Bronchial epithelial cell (primary cell): ENCODE measurements around the gene MMS19. TPM values are rescaled to one million over a fixed set of nuclear protein-coding genes. Genes with fewer than 3 reads are reported as not detected.

ENCODE experiments used
- DNase-seq: peaks from one replicate; pipeline ENCODE4 v3.0.0-alpha.2; 2010; ENCODE audit warnings: low read depth
- FAIRE-seq: peaks from 2 replicates; lab custom pipeline; 2011; peaks lifted over from hg19 to GRCh38; lab: Jason Lieb, UNC
- H3K27me3 ChIP-seq: 2 replicates; pipeline ENCODE4 v1.5.1; 2011; ENCODE audit warnings: low read length; ENCODE audit not compliant: control insufficient read depth, insufficient read depth
- H3K36me3 ChIP-seq: 2 replicates; pipeline ENCODE4 v1.5.1; 2011; ENCODE audit warnings: low read length; ENCODE audit not compliant: control insufficient read depth, insufficient read depth
- H3K4me3 ChIP-seq: 2 replicates; pipeline ENCODE4 v1.5.1; 2011; ENCODE audit warnings: mild to moderate bottlenecking, low read depth, low read length, control low read depth
- total RNA-seq: library from RNA; depleted of rRNA; stranded (reverse); fragments of >200 nt; gene quantifications from 2 replicates; pipeline ENCODE4 v1.2.1, GENCODE V29; 2014
- TF ChIP-seq, protein P1 (sequence below): IDR thresholded peaks from 2 replicates; pipeline ENCODE4 v1.5.1; 2011; ENCODE audit warnings: mild to moderate bottlenecking, moderate library complexity, low read length, control low read depth, inconsistent platforms; ENCODE audit not compliant: insufficient read depth, severe bottlenecking

Gene MMS19
- total RNA-seq, 1 donor from 2014 or later, result 38.2 TPM

DNA sequence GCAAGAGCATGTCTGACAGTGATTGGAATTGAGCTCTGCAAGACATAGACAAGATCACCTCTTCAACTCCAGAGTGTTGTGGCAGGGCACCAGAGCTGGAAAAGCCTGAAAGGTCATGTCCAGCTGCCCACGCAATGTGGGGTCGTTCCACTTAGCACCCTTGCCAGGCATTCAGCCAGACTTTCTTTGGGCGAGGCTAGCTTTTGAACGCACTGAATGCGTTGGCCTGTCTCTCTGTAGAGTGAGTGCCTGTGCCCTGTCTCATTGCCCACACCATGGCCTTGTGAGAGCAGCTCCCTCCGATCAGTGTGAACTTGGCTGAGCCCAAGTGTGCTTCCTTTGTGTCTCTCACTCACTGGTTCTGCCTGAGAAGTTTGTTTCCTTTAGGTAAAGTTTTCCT is 23.8 kb upstream of the MMS19 start:
- TF ChIP-seq, protein P1, sequence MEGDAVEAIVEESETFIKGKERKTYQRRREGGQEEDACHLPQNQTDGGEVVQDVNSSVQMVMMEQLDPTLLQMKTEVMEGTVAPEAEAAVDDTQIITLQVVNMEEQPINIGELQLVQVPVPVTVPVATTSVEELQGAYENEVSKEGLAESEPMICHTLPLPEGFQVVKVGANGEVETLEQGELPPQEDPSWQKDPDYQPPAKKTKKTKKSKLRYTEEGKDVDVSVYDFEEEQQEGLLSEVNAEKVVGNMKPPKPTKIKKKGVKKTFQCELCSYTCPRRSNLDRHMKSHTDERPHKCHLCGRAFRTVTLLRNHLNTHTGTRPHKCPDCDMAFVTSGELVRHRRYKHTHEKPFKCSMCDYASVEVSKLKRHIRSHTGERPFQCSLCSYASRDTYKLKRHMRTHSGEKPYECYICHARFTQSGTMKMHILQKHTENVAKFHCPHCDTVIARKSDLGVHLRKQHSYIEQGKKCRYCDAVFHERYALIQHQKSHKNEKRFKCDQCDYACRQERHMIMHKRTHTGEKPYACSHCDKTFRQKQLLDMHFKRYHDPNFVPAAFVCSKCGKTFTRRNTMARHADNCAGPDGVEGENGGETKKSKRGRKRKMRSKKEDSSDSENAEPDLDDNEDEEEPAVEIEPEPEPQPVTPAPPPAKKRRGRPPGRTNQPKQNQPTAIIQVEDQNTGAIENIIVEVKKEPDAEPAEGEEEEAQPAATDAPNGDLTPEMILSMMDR, result no peak
- DNase-seq (no peak), FAIRE-seq (peak; percentile 52)
- H3K4me3 ChIP-seq, result no peak overlapping the region
- no peaks in the 10 kb centered on the region for H3K36me3 ChIP-seq
- no peaks in the 10 kb centered on the region for H3K27me3 ChIP-seq

DNA sequence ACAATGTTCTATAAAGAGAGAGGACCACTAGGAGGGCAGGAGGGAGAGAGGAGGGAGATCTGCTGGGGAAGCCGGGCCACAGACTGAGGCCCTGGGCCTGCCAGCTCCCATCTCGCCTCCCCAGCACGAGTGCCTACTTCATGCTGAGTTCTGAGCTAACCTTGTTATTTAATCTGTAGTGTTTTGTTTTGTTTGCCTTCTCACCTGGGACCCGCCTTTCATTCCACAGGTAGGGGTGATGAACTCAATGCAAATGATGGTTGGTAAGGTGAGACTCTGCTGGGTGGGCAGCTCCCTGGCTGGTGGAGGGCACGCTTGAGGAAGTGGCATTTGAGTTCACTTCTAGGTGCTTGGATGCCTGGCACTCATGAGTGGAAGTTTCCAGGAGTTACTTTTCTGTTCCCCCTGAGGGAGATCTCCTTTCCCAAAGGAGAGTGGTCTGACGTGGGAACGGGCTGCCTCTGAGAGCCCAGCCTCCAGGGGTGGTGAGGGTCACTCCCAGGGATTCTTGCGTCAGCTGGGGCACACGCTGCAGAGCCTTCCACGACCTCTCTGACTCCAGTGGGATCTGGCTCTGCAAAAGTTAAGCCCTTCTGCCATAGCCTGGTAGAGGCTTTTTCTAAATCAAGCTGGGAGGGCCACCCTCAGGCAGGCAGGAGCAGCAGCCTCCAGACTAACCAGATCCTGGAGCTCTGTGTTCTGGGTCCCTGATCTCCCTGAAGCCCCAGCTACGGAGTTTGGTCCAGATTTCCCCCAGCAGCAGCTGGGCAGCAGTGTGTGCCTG is 22.9 kb upstream of the MMS19 start:
- FAIRE-seq, result no peak

DNA sequence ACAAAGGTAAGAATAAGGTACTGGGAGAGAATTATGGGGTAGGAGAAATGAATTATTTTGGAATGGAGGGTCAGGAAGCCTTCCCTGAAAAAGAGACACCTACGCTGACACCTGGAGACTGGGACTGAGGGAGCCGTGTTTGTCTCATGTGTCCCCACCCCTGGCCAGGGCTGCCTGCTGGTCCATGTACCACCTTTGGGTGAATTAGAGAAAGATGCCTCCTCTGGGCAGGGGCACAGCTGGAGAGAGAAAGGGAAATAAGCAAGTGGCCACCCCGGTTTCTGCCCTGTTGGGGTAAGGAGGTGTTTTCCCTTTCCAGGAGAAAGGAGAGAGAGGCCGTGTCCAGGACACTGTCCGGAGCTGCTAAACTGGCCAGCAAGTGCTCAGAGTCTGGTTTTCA is 22.3 kb upstream of the MMS19 start:
- Histone ChIP-seq H3K4me3 (no peak overlapping the region), H3K36me3 (no peaks in the 10 kb centered on the region), H3K27me3 (no peaks in the 10 kb centered on the region)
- TF ChIP-seq, protein P1, result no peak
- FAIRE-seq (no peak), DNase-seq (no peak)

More for the DNA sequence above, 22.9 kb upstream of the MMS19 start:
- no peak for DNase-seq
- Histone ChIP-seq H3K4me3 (no peak overlapping the region), H3K36me3 (no peaks in the 10 kb centered on the region), H3K27me3 (no peaks in the 10 kb centered on the region)
- TF ChIP-seq, protein P1, result no peak

DNA sequence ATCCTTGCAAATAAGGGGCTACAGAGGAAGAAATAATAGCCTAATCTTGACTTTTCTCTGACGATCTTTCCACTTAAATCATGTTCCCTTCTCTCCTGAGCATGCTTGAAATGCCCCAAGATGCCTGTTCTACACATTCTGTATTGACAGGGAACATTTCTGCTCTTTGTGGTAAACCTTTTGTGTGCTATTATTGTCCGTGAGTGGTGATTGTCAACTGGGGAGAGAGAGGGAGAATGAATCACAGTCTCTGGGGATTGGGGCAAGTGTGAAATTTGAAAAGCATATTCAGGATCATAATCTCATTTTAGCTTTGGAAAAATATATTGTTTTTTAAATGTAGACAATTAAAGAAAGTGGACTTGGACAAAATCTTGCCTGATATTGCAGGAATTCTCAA is 21.1 kb upstream of the MMS19 start:
- no peaks in the 10 kb centered on the region for H3K27me3 ChIP-seq
- H3K4me3 ChIP-seq, result no peak overlapping the region
- no peaks in the 10 kb centered on the region for H3K36me3 ChIP-seq
- DNase-seq (peak; percentile 22), FAIRE-seq (no peak)
- TF ChIP-seq, protein P1, result no peak

DNA sequence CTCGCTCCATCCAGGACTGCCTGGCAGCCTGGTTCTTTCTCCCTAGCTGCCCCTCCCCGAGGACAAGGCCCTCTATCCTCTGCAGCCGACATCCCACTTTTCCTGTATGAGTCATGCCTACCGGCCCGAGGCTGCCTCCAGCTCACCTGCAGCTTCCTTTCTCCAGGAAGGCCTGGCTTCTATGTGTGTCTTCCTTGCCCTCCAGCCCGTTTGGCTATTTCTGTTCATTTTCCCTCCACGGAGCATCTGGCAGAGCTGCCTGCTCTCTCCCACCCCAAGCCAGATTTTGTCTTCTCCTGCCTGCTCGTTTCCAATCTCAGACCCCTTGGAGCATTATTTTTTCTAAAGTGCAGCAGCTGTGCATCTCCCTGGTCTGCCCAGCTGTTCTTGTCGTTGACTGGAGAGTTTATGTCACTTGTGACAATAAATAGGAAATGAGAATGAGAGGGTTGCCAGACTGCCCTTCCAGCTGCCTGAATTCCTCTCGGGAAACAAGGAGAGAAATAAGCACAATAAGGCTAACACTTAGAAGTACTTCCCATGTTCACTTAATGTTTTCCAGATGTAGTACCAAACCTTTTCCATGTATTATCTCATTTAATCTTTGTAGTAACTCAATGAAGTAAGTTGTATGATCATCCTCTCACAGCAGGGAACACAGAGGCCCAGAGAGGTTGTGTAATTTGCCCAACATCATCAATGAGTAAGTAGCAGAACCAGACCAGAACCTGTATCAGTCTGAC is 20.2 kb upstream of the MMS19 start:
- TF ChIP-seq, protein P1, result no peak
- Histone ChIP-seq H3K4me3 (no peak overlapping the region), H3K27me3 (no peaks in the 10 kb centered on the region), H3K36me3 (no peaks in the 10 kb centered on the region)
- FAIRE-seq (peak; percentile 76), DNase-seq (peak; percentile 80)
